Neutrophil (primary cell): ENCODE results near the gene NEU1.
"Not testable (repeated sequence)": the region's sequence is repeated elsewhere in the genome, so short reads cannot be mapped to it uniquely, and the experiment has no call there.

Experiments
- H3K27ac ChIP-seq: fragments of 200-600 bp; sonication (generic); 2 replicates; pipeline ENCODE4 v1.5.1; 2016; ENCODE audit warnings: mild to moderate bottlenecking, moderate library complexity
- H3K27me3 ChIP-seq: fragments of 200-600 bp; sonication (generic); 2 replicates; pipeline ENCODE4 v1.6.0; 2016; ENCODE audit warnings: mild to moderate bottlenecking
- H3K36me3 ChIP-seq: fragments of 200-600 bp; sonication (generic); 2 replicates; pipeline ENCODE4 v1.5.1; 2017
- H3K4me1 ChIP-seq, 2 experiments: fragments of 200-600 bp in 1 of 2; sonication (generic) in 1 of 2; 1 replicate in 1 of 2; 2 replicates in 1 of 2; pipeline versions ENCODE4 v1.5.1 to v1.6.1; 2013 to 2016; ENCODE audit warnings: low read depth in 1 of 2, low read length in 1 of 2, mild to moderate bottlenecking in 1 of 2, moderate library complexity in 1 of 2; ENCODE audit not compliant: control insufficient read depth in 1 of 2, insufficient read depth in 1 of 2
- H3K4me3 ChIP-seq, 2 experiments: fragments of 200-600 bp in 1 of 2; sonication (generic) in 1 of 2; 1 replicate in 1 of 2; 2 replicates in 1 of 2; pipeline ENCODE4 v1.5.1; 2013 to 2016; ENCODE audit warnings: low read depth in 1 of 2, low read length in 1 of 2, mild to moderate bottlenecking in 1 of 2, moderate library complexity in 1 of 2
- H3K9me3 ChIP-seq: fragments of 200-600 bp; sonication (generic); 2 replicates; pipeline ENCODE4 v1.5.1; 2016
- CTCF ChIP-seq: fragments of 200-600 bp; sonication (generic); IDR thresholded peaks from 2 replicates; pipeline ENCODE4 v1.5.1; 2016; ENCODE audit warnings: antibody characterized with exemption

NEU1 gene

GRCh38 chr6:31851485-31851832 is 11.2 kb downstream of the NEU1 start:
- Histone ChIP-seq H3K4me1 (no peaks in the 10 kb centered on the region), H3K9me3 (no peaks in the 10 kb centered on the region), H3K4me3 (no peak overlapping the region), H3K27me3 (no peaks in the 10 kb centered on the region), H3K36me3 (no peaks in the 10 kb centered on the region), H3K27ac (no peak overlapping the region)
- no peak for TF ChIP-seq CTCF

- no peak for TF ChIP-seq CTCF
- Histone ChIP-seq H3K27ac (no peak overlapping the region), H3K4me1 (no peaks in the 10 kb centered on the region), H3K27me3 (no peaks in the 10 kb centered on the region), H3K36me3 (no peaks in the 10 kb centered on the region), H3K4me3 (no peak overlapping the region), H3K9me3 (no peaks in the 10 kb centered on the region)
Observed at GRCh38 chr6:31850765-31851484, 11.7 kb downstream of the NEU1 start.

- Histone ChIP-seq H3K9me3 (no peaks in the 10 kb centered on the region), H3K4me1 (no peaks in the 10 kb centered on the region), H3K27me3 (no peaks in the 10 kb centered on the region), H3K27ac (no peak overlapping the region), H3K4me3 (no peak overlapping the region), H3K36me3 (no peaks in the 10 kb centered on the region)
- TF ChIP-seq CTCF, result no peak
Observed at GRCh38 chr6:31847276-31847978, 15.2 kb downstream of the NEU1 start.

GRCh38 chr6:31844507-31844906 is 18.1 kb downstream of the NEU1 start:
- Histone ChIP-seq H3K9me3 (no peaks in the 10 kb centered on the region), H3K4me1 (no peaks in the 10 kb centered on the region), H3K4me3 (no peak overlapping the region), H3K27ac (no peak overlapping the region), H3K36me3 (peaks cover 21% of the 10 kb centered on the region), H3K27me3 (no peaks in the 10 kb centered on the region)
- no peak for TF ChIP-seq CTCF

- Histone ChIP-seq H3K4me1 (peaks cover 11% of the 10 kb centered on the region in 2 experiments), H3K36me3 (peaks cover 41% of the 10 kb centered on the region), H3K27ac (no peak overlapping the region), H3K9me3 (no peaks in the 10 kb centered on the region), H3K27me3 (no peaks in the 10 kb centered on the region), H3K4me3 (no peak overlapping the region)
- no peak for TF ChIP-seq CTCF
Observed at GRCh38 chr6:31842053-31842452, 20.6 kb downstream of the NEU1 start.

- Histone ChIP-seq H3K36me3 (peaks cover 41% of the 10 kb centered on the region), H3K4me1 (peaks cover 31 to 32% of the 10 kb centered on the region in 2 experiments)
- not testable (repeated sequence) for H3K27me3 ChIP-seq, H3K9me3 ChIP-seq, H3K27ac ChIP-seq, H3K4me3 ChIP-seq
Observed at GRCh38 chr6:31839779-31840126, 22.9 kb downstream of the NEU1 start.
